ENCODE measurements around the gene KCND2. TPM values are rescaled to one million over a fixed set of nuclear protein-coding genes. Genes with fewer than 3 reads are reported as not detected.

Gene KCND2
- total and polyA plus RNA-seq, 2 of the 8 experiments (the other 6 are each of a cell fraction or from before 2014, with no cell fraction given) = 4.6 to 7.7 TPM

DNA sequence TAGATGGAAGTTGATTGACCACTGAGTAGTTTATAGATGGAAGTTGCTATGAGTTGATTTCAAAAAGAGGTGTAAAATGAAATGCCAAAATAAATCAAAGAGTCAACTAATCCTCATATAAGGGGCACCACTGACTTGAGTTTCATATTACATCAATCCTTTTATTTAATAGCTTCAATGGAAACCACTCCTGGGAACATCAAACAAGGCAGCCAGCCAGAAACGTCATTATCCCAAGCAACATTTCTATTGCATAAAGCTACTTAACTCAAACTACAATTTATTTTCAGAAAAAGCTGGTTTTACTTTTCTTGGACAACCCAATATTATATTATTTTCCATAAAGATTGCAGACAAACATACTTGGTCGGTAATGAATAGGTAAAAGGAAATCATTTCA is 422.9 kb downstream of the KCND2 start:
- Histone ChIP-seq H3K4ac (replicated peaks; ENCODE audit: insufficient read length, low read depth, low read length) (no peak overlapping the region), H2BK20ac (ENCODE audit: low read length) (no peak overlapping the region), H4K5ac (ENCODE audit: insufficient read length, low read depth, low read length) (no peak overlapping the region), H4K20me1 (replicated peaks in 1 of 2; ENCODE audit: control insufficient read depth in 1 of 2, insufficient read depth in 2 of 2, low read length in 2 of 2) (no peaks in the 10 kb centered on the region), H2AK5ac (ENCODE audit: low read depth, low read length) (no peak overlapping the region), H3K79me1 (ENCODE audit: low read depth, low read length) (no peaks in the 10 kb centered on the region), H3K23me2 (ENCODE audit: low read depth, low read length) (no peaks in the 10 kb centered on the region), H3K23ac (ENCODE audit: insufficient read length) (no peak overlapping the region), H3K4me2 (ENCODE audit: insufficient read depth in 1 of 2, low read depth in 2 of 2, low read length in 2 of 2) (no peak overlapping the region), H2BK15ac (ENCODE audit: low read length) (no peak overlapping the region), H2BK120ac (replicated peaks; ENCODE audit: low read depth, low read length) (no peak overlapping the region), H3K27me3 (replicated peaks in 1 of 4; ENCODE audit: control insufficient read depth in 3 of 4, extremely low read depth in 1 of 4, insufficient read depth in 3 of 4, low read length in 3 of 4) (no peaks in the 10 kb centered on the region), H3K56ac (replicated peaks; ENCODE audit: insufficient read length, low read depth, low read length) (no peak overlapping the region), H3K27ac (ENCODE audit: low read depth, low read length) (no peak overlapping the region), H3K79me2 (ENCODE audit: control insufficient read depth in 1 of 2, insufficient read depth in 2 of 2, low read length in 2 of 2) (no peaks in the 10 kb centered on the region), H3K4me1 (replicated peaks in 1 of 4; ENCODE audit: control insufficient read depth in 3 of 4, insufficient read depth in 4 of 4, low read length in 3 of 4) (peaks cover 0 to 2% (median 0%) of the 10 kb centered on the region in 4 experiments; a peak in 1 of 7 replicates), H2BK12ac (ENCODE audit: low read depth, low read length) (no peak overlapping the region), H3K9me3 (ENCODE audit: insufficient read depth in 2 of 2, low read depth in 1 of 2, low read length in 1 of 2) (peaks cover 0 to 5% of the 10 kb centered on the region in 2 experiments; a peak in 2 of 4 replicates), H2AFZ (ENCODE audit: low read length) (no peak overlapping the region), H3K14ac (ENCODE audit: insufficient read length) (no peak overlapping the region), H2BK5ac (ENCODE audit: low read depth, low read length) (no peak overlapping the region), H3K9ac (replicated peaks in 1 of 4; ENCODE audit: extremely low read depth in 1 of 4, low read depth in 3 of 4, low read length in 3 of 4) (no peak overlapping the region), H4K91ac (replicated peaks; ENCODE audit: insufficient read length, low read length) (no peak overlapping the region), H3K36me3 (ENCODE audit: control insufficient read depth in 2 of 4, insufficient read depth in 4 of 4, low read length in 3 of 4) (no peaks in the 10 kb centered on the region), H4K8ac (ENCODE audit: extremely low read depth, insufficient read depth, low read length) (no peak overlapping the region), H3K18ac (ENCODE audit: extremely low read depth, low read length) (no peak overlapping the region), H3K4me3 (ENCODE audit: extremely low read depth in 1 of 4, insufficient read depth in 2 of 4, low read depth in 3 of 4, low read length in 4 of 4) (no peak overlapping the region)
- FAIRE-seq = no peak
- TF ChIP-seq PHF8 (conservative IDR thresholded peaks at IDR 0.05; ENCODE audit: low read depth, low read length) (no peak), RAD21 (IDR thresholded peaks at IDR 0.05 in 1 of 2, conservative IDR thresholded peaks at IDR 0.05 in 1 of 2; ENCODE audit: low read depth in 2 of 2, low read length in 2 of 2) (no peak), SP4 (IDR thresholded peaks at IDR 0.05; ENCODE audit: low read length) (no peak), KDM4A (IDR thresholded peaks at IDR 0.05; ENCODE audit: low read depth, low read length, severe bottlenecking) (no peak), NRF1 (IDR thresholded peaks at IDR 0.05; ENCODE audit: low read depth, low read length) (no peak), POLR2AphosphoS5 (IDR thresholded peaks at IDR 0.05; ENCODE audit: low read depth, low read length) (no peak)
- CTCF ChIA-PET (ENCODE audit: partially characterized antibody) = no interaction called here
- DNase-seq (ENCODE audit: low read depth in 1 of 2, low spot score in 2 of 2) = no peak
- 88% methylated on average over 2 of the region's 2 CpGs; no CpG with 5 or more reads in 1 of the 2 experiments for WGBS, 2 experiments (ENCODE audit: extremely low coverage in 1 of 2, insufficient coverage in 1 of 2, insufficient read length in 1 of 2, insufficient replicate concordance in 2 of 2, low coverage in 1 of 2, low lambda C conversion rate in 2 of 2, missing lambda C conversion rate in 1 of 2)
- POLR2A ChIA-PET (ENCODE audit: partially characterized antibody) = interaction anchor here (0.8 kb wide), 1 partner anchor 81 kb away, joined by 3 read pairs; no protein-coding TSS in a partner anchor
